ENCODE results near the gene RYR1. TPM values are rescaled to one million over a fixed set of nuclear protein-coding genes. Genes with fewer than 3 reads are reported as not detected.
A peak's percentile ranks its signal among the peaks of the same experiment; 100 is the strongest.

Gene RYR1
- 1 to 10 TPM in 1 of 2 donors, under 1 TPM in 1; 0.33 to 1.0 TPM for total RNA-seq

- Histone ChIP-seq H3K9me3 (no peaks in the 10 kb centered on the region), H3K27me3 (peaks cover 0 to 10% of the 10 kb centered on the region in 2 donors), H3K4me1 (no peaks in the 10 kb centered on the region), H3K4me3 (no peak within 1 kb of the TSS), H3K27ac (no peak within 1 kb of the TSS), H3K36me3 (replicated peaks in 1 of 2; ENCODE audit: insufficient read depth in 1 of 2, low read depth in 2 of 2) (no peaks in the 10 kb centered on the region)
- peak in 3 of 4 donors; percentile 38 to 56 (median 45) for DNase-seq
- no peak for ATAC-seq
- intact Hi-C loops (cut with DNase I): no loop called here
- TF ChIP-seq, protein P1, sequence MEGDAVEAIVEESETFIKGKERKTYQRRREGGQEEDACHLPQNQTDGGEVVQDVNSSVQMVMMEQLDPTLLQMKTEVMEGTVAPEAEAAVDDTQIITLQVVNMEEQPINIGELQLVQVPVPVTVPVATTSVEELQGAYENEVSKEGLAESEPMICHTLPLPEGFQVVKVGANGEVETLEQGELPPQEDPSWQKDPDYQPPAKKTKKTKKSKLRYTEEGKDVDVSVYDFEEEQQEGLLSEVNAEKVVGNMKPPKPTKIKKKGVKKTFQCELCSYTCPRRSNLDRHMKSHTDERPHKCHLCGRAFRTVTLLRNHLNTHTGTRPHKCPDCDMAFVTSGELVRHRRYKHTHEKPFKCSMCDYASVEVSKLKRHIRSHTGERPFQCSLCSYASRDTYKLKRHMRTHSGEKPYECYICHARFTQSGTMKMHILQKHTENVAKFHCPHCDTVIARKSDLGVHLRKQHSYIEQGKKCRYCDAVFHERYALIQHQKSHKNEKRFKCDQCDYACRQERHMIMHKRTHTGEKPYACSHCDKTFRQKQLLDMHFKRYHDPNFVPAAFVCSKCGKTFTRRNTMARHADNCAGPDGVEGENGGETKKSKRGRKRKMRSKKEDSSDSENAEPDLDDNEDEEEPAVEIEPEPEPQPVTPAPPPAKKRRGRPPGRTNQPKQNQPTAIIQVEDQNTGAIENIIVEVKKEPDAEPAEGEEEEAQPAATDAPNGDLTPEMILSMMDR (IDR thresholded peaks at IDR 0.05): no peak
- no peak for TF ChIP-seq POLR2A (IDR thresholded peaks at IDR 0.05)
- 12% methylated on average over 20 of the region's 20 CpGs; no CpG with 5 or more reads in 1 of the 2 donors for WGBS, 2 donors
These were observed at the start of gene RYR1 for GRCh38 chr19:38433268-38433733. TSS of gene RYR1 (plus strand) at chr19:38433691. CDS start at chr19:38433830, 139 bp downstream.

GRCh38 chr19:38383743-38384142, 49.7 kb upstream of the RYR1 start:
- Histone ChIP-seq H3K4me1 (peaks cover 24% of the 10 kb centered on the region), H3K4me3 (no peak overlapping the region), H3K27ac (no peak overlapping the region), H3K27me3 (no peaks in the 10 kb centered on the region), H3K9me3 (no peaks in the 10 kb centered on the region), H3K36me3 (replicated peaks in 1 of 2; ENCODE audit: insufficient read depth in 1 of 2, low read depth in 2 of 2) (peaks cover 12 to 34% of the 10 kb centered on the region in 2 donors)
- intact Hi-C loops (cut with DNase I): no loop called here
- TF ChIP-seq, protein P1 (IDR thresholded peaks at IDR 0.05): no peak
- TF ChIP-seq POLR2A (IDR thresholded peaks at IDR 0.05): no peak
- 90 to 100% methylated on average over 1 to 2 of the region's 2 CpGs for WGBS, 2 donors
- ATAC-seq (no peak), DNase-seq (no peak)

- Histone ChIP-seq H3K4me3 (no peak overlapping the region), H3K27me3 (no peaks in the 10 kb centered on the region), H3K36me3 (replicated peaks in 1 of 2; ENCODE audit: insufficient read depth in 1 of 2, low read depth in 2 of 2) (peaks cover 12 to 27% of the 10 kb centered on the region in 2 donors), H3K4me1 (peaks cover 29% of the 10 kb centered on the region), H3K27ac (no peak overlapping the region), H3K9me3 (no peaks in the 10 kb centered on the region)
- 74 to 80% methylated on average over 4 to 10 of the region's 10 CpGs for WGBS, 2 donors
- ATAC-seq: no peak
- intact Hi-C loops (cut with DNase I): no loop called here
- TF ChIP-seq, protein P1 (IDR thresholded peaks at IDR 0.05): no peak
- TF ChIP-seq POLR2A (IDR thresholded peaks at IDR 0.05): no peak
- DNase-seq: no peak
These were observed 49.1 kb upstream of the RYR1 start for GRCh38 chr19:38384209-38385027.

- H3K4me3 ChIP-seq: no peak overlapping the region
- TF ChIP-seq, protein P1 (IDR thresholded peaks at IDR 0.05): no peak
- no peak for TF ChIP-seq POLR2A (IDR thresholded peaks at IDR 0.05)
- no peak for DNase-seq
- intact Hi-C loops (cut with DNase I): no loop called here
- H3K27ac ChIP-seq: no peak overlapping the region
- 91 to 92% methylated on average over 24 to 25 of the region's 40 CpGs for whole genome bisulfite sequencing, 2 donors
- no peaks in the 10 kb centered on the region for H3K27me3 ChIP-seq
- ATAC-seq: no peak
- peaks cover 29% of the 10 kb centered on the region for H3K4me1 ChIP-seq
- no peaks in the 10 kb centered on the region for H3K9me3 ChIP-seq
- H3K36me3 ChIP-seq (replicated peaks in 1 of 2; ENCODE audit: insufficient read depth in 1 of 2, low read depth in 2 of 2): peaks cover 12 to 25% of the 10 kb centered on the region in 2 donors
These were observed 48.3 kb upstream of the RYR1 start for GRCh38 chr19:38385057-38385803.

Data from body of pancreas (tissue), 4 donors.